Stimulated activated CD4-positive, alpha-beta T cell treated with anti-CD3 and anti-CD28 coated beads, TNF-alpha, amount 100 ng/mL, for 4 hours (primary cell): ENCODE data around the gene CD82.
"Not testable (repeated sequence)": the region's sequence is repeated elsewhere in the genome, so short reads cannot be mapped to it uniquely, and the experiment has no call there.

Experiments
- DNase-seq, 3 experiments: peaks; one replicate each; pipeline ENCODE4 v3.0.0-alpha.2; 2020; ENCODE audit warnings: low read depth in 3 of 3

The CD82 gene

GRCh38 chr11:44533921-44534711 is 31.3 kb upstream of the CD82 start:
- DNase-seq = no peak

DNA sequence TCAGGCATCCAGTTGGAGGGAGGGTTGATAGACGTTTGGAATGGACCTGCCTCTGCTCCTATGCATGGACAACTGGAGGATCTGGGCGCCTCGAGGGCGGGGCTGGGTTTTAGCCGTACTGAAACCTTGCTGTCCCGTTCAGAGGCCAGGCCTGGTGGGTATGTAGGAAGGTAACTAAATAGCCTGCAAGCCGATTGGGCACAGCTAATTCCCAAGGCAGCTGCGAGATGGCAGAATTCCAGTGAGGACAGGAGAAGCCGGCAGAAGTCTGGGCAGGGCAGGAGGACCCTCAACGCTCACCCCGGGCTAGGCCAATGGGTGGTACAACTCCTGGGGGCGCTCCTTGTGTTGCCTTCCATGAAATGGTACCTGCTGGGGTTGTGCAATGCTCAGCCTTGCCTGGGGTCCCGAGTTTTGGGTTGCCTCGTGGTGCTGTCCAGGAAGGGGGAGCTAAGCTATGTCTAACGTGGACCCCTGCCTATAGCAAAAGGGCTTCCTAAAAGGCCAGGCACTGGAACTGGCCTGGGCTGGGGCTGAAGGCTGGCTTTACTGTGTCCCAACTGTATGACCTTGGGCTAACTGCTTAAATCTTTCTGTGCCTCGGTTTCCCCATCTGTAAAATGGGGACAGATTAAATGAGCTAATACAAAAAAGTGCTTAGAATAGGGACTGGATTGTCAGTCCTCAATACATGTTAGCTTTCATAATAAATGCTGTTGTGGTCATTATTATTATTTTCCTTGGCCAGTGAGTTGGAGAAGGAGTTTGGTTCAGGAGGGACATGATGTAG is 30.1 kb upstream of the CD82 start:
- no peak for DNase-seq

DNA sequence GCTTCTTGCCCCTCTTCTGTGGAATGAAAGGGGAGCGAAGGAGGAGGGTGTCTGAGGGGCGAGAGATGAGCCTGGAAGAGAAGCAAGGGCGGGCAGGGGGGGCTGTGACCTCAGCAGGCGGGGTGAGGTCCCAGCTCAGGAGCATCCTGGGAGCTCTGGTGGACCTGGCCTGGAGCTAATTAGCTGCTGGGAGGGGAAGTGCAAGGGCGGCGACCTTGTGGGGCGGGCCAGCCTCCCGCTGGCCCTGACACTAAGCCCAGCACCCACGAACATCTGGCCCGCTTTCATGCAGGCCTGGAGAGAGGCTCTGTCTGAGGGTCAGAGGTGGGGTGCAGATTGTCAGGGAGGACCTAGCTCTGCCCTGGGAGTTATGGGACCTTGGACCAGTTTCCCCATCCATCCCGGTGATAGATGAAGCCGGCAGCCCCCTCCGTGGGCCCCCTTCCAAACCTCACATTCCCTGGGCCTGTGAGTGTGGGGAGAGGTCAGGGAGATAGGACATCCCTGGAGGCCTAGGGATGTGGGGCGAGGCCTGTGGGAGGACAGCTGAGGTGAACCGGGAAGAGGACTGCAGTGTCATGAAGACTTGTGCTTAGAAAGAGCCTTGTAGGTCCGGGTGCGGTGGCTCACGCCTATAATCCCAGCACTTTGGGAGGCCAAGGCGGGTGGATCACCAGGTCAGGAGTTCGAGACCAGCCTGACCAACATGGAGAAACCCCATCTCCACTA is 28.5 kb upstream of the CD82 start:
- no peak for DNase-seq

- no peak for DNase-seq
These were observed 27.8 kb upstream of the CD82 start for GRCh38 chr11:44537679-44538078.

- DNase-seq = peak; percentile 39 to 61 (median 51)
These were observed 26.9 kb upstream of the CD82 start for GRCh38 chr11:44538375-44539054.

DNA sequence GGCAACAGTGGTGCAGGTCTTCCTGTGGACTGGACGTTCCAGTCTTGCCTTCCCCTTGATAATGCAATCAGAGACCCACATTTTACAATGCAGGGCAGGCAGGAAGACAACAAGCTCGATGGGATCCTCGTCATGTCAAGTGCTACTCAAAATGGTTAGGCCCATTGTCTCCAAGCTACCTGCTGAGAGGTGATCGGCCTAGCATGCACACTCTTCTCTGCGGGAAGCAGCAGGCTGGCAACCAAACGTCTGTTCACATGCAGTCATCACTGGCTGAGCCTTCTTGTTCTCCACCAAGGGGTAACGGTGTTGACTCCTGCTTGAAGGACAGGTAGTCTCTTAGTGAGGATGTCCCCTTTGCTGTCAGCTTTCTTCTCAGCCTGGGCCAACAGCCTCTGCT is 25.5 kb upstream of the CD82 start:
- no peak for DNase-seq

DNA sequence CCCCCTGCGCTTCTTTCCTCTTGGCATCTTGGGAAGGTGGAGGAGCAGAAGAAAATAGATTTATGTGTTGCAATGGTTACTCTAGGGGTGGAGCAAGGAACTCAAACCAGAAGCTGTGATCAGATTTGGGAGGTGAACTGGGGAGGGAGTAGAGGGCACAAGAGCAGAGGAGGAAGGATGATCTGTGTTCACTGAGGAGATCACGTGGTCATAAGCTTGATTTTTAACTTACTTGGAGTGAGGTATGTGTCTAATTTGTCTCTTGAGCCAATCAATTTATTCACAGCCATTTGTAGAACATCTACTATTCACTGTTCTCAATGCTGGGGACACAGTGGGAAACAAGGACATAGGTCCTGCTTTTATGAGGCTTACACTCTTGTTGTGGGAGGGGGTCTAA is 24.8 kb upstream of the CD82 start:
- DNase-seq = no peak

- DNase-seq = no peak
These were observed 23.1 kb upstream of the CD82 start for GRCh38 chr11:44542372-44542771.

DNA sequence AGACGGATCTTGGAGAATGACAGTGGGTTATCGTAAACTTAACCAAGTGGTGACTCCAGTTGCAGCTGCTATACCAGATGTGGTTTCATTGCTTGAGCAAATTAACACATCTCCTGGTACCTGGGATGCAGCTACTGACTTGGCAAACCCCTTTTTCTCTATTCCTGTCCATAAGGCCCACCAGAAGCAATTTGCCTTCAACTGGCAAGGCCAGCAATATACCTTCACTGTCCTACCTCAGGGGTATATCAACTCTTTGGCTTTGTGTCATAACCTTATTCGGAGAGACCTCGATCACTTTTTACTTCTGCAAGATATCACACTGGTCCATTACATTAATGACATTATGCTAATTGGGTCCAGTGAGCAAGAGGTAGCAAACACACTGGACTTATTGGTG is 18.5 kb upstream of the CD82 start:
- DNase-seq = not testable (repeated sequence)

GRCh38 chr11:44547534-44547933 is 17.9 kb upstream of the CD82 start:
- not testable (repeated sequence) for DNase-seq

DNA sequence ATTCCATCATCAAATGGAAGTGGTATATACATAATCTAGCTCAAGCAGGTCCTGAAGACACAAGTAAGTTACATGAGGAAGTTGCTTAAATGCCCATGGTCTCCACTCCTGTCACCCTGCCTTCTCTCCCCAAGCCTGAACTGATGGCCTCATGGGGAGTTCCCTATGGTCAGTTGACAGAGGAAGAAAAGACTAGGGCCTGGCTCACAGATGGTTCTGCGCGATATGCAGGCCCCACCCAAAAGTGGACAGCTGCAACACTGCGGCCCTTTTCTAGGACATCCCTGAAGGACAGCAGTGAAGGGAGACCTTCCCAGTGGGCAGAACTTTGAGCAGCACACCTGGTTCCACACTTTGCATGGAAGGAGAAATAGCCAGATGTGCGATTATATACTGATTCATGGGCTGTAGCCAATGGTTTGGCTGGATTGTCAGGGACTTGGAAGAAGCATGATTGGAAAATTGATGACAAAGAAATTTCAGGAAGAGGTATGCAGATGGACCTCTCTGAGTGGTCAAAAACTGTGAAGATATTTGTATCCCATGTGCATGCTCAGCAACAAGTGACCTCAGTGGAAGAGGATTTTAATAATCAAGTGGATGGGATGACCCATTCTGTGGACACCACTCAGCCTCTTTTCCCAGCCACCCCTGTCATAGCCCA is 17.3 kb upstream of the CD82 start:
- DNase-seq = no peak

DNA sequence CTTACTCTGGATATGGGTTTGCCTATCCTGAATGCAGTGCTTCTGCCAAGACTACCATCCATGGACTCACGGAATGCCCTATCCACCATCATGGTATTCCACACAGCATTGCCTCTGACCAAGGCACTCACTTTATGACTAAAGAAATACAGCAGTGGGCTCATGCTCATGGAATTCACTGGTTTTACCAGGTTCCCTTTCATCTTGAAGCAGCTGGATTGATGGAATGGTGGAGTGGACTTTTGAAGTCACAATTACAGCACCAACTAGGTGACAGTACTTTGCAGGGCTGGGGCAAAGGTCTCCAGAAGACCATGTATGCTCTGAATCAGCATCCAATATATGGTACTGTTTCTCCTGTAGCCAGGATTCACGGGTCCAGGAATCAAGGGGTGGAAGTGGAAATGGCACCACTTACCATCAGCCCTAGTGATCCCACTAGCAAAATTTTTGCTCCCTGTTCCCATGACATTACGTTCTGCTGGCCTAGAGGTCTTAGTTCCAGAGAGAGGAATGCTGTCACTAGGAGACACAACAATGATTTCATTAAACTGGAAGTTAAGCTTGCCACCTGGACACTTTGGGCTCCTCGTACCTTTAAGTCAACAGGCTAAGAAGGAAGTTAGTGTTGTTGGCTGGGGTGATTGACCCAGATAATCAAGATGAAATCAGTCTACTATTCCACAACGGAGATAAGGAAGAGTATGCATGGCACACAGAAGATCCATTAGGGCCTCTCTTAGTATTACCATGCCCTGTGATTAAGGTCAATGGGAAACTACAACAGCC is 16.3 kb upstream of the CD82 start:
- DNase-seq = not testable (repeated sequence)

GRCh38 chr11:44550123-44550522 is 15.3 kb upstream of the CD82 start:
- no peak for DNase-seq

DNA sequence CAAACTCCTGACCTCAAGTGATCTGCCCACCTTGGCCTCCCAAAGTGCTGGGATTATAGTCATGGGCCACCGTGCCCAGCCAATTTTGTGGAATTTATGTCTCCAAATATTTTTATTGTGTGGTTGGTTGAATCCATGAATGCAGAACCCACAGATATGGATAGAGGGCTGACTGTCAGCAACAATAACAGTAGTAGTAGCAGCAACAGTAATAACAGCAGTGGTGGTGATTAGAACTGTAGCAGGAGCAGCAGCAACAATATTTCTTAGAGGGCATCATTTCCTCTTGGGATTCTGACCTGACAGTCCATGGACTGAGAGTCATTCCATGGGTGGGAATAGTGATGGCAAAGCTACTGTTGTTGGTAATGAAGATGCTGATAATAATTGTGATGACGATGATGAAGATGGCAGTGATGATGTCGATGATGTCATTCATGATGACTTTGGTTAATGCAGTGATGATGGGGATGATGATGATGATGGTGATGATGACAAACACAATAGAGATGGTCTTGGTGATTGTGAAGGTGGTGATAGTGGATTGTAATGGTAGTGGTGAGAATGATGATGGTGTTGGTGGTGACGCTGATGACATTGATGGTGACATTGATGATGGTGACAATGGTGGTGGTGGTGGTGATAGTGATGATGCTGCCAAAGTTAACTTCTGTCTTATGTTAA is 13.9 kb upstream of the CD82 start:
- DNase-seq = no peak

DNA sequence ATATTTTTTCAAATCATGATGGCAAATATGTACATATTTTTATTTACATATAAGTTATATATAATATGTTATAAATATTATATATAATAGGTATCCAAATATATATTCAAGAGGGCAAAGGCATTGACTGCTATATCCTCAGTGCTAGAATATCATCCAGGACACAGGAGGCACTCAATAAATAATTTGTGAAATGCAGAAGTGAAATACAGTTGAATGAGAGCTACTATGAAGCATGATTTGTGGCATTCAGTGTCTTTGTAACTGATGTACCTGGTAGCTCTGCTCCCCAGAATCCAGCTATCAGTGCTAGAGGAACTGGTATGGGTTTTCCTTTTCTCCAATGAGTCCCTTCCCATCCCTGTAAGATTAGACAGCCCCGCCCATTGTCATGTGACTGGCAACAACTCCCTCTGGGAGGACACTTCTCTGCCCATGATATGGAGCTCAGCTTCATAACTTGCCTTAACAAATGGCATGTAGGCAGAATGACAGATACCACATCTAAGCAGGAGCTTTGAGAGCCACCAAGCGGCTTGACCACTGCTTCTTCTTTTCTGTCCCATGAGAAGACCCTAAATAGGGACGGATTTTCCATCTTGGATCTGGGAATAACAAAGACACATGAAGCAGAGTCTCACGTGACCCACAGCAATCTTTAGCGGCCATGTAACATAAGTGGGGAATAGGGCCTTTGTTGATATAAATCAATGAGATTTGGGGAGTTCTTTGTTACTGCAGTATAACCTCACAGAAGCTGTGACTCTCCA is 10.2 kb upstream of the CD82 start:
- DNase-seq = no peak

DNA sequence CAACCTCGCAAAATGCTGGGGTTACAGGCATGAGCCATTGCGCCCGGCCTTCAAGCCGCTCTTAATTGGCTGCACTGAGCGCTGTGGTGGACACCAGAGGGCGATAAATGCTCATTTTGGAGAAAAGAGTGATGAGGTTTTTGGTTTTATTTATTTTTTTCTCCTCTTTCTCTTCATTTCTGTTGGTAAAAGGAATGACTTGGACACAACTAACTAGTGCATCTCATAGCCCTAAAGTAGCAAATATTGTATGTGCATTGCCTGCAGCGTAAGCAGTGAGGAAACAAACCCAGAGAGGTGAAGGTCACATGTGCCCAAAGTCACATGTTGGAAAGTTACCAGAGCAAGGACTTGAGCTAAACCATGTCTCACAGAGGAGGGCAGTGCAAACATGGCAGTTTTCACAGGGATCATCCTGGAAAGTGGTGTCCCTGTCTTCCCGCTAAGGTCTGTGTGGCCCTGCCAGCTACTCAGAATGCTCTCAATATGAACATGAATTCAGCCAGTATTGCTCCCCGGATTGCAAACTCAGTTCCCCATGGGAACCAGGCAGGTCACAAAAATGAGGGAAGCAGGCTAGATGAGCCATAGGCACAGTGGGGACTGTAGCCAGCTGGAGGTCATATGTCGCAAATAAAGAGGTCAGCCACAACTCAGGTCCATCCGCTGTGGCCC is 8.6 kb upstream of the CD82 start:
- peak in 1 of 3 experiments; percentile 57 for DNase-seq

DNA sequence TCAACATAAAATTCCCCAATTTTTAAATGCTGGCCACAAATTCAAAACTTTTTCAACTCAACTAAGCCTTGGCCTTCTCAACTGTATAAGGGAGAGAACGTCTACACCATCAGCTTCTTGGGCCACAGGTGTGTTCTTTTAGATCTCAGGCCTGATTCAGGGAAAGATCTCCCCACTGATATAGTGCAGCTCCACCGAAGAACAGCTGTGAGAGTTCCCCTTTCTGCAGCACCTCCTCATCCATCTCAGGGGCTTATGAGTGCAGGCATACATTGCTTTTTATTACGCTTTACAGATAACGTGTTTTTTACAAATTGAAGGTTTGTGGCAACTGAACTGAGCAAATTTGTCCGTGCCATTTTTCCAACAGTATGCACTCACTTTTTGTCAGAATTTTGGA is 8.0 kb upstream of the CD82 start:
- no peak for DNase-seq

GRCh38 chr11:44559207-44559939 is 6.1 kb upstream of the CD82 start:
- DNase-seq = no peak
